GM21723 (cell line): ENCODE data around the gene DLEC1.
A peak's percentile ranks its signal among the peaks of the same experiment; 100 is the strongest.
"Not testable (repeated sequence)": the region's sequence is repeated elsewhere in the genome, so short reads cannot be mapped to it uniquely, and the experiment has no call there.

Source experiments
- ATAC-seq: cut with Tn5 transposase; IDR thresholded peaks from one replicate; pipeline ENCODE4 v1.9.1; 2021; ENCODE audit warnings: mild to moderate bottlenecking, moderate library complexity; ENCODE audit not compliant: unreplicated experiment

Gene DLEC1

GRCh38 chr3:38036906-38037305, 2.1 kb upstream of the DLEC1 start:
- ATAC-seq, result no peak

- no peak for ATAC-seq
These were observed 529 bp upstream of the DLEC1 start for GRCh38 chr3:38038447-38038911.

DNA sequence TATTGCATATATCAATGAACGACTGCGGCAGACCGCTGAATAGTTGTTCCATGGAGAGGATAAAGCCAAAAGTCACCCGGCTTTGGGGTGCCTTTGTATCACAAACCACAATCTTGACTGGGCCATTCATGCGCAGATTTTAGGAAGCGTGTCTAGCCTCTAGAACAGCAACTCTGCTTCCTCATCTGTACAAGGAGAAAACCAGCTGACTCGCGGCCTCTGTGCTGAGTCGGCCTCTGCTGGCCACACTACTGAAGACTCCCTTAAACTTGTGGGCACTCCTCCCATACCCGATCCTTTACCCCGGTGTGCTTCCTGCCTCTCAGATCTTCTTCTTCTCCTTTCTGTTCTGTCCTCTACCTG, 872 bp downstream of the DLEC1 start:
- ATAC-seq, result peak; percentile 72

DNA sequence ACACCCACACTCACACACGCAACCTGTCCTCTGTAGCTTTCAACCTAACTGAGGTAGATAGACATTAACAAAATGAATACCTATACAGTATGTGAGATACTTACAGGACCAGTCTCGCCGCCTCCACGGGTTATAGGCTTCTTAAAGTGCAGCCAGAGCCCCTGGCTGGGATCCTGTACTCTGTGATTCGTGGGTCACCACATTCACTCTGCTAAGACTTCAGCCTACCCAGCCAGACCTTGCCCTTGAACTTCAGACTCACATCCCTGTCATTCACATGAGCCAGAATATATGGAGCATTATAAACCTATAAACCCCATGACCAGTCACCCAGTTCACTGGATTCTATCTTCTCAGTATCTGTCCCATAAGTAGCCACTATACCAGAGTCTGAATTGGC, 1.4 kb downstream of the DLEC1 start:
- no peak for ATAC-seq

DNA sequence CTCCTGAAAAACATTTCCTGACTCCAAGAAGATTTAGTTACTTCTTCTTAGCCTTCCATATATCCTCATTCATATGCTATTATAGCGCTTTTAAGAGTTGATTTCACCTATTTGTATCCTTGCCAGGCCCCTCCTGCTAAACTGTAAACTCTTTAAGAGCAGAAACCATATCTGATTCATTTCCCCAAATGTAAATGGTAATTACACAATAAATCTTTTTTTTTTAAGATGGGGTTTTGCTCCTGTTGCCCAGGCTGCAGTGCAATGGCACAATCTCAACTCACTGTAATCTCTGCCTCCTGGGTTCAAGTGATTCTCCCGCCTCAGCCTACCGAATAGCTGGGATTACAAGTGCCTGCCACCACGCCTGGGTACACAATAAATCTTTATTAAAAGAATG, 4.5 kb downstream of the DLEC1 start:
- ATAC-seq, result no peak

GRCh38 chr3:38046027-38046426, 7.0 kb downstream of the DLEC1 start:
- ATAC-seq, result no peak

DNA sequence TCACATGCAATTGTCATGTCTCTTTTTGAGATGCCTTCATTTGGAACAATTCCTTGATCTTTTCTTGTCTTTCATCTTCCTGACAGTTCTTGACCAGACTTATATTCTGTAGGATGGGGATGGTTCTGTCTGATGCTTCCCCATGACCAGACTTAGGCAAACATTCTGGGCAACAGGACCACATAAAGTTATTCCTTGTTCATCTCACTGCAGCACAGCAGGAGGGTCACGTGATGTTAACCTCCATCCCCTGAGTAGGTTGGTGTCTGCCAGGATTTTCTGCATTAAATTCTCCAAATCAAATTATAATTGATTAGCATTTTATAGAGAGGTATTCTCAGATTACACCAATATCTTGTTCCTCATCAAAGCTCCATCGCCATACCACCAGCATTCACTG, 7.8 kb downstream of the DLEC1 start:
- no peak for ATAC-seq

DNA sequence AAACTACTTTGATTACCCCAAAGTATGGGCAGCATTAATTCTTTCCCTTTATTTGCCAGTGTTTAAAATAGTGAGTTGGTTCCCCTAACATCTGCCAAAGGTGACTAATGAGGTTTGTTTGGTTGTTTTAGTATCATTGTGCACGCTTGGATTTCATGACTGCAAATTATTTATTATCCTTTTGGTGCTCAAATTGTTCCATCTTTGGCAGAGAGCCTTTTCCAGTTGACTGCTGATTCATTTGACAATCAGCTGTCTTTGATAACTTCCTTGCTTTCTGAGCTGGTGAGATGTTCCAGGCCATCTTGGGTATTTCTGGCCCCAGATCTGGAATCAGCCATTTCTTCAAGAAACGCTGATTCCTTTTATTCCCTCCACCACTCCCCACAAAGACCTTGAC, 8.9 kb downstream of the DLEC1 start:
- ATAC-seq, result no peak

DNA sequence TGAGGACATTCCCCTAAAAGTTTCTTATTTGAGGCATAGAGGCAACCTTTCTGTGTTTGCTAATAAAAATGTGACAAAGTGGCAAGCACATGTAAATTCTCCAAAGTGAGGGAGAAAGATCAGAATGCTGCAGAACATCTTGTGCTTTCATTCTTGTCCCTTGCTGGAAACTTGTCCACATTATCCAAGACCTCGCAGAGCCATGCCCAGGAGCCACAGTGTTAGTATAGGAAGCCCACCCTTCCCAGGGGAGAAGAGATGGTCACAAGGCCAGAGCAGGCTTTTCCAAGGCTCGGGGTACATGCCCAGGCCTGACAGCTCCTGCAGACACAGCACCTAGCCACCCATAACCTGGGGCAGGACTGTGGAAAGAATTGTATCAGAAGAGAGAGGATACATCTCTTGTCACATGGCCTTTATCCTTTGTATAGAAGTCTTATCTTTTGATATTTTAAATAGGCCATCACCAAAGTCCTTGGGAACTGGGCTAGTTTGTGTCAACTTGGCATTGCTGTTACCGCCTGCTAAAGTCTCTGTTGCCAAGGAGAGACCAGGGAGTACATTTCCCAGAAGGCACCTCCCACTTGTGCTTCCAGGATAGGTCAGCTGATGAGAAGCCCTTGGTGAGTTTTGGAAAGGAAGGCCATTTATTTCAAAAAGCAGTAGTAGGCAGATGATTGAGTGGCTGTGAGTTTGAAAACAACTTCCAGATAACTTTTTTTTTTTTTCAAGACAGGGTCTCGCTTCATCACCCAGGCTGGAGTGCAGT, 10.5 kb downstream of the DLEC1 start:
- no peak for ATAC-seq

GRCh38 chr3:38051131-38051530, 12.1 kb downstream of the DLEC1 start:
- ATAC-seq, result no peak

DNA sequence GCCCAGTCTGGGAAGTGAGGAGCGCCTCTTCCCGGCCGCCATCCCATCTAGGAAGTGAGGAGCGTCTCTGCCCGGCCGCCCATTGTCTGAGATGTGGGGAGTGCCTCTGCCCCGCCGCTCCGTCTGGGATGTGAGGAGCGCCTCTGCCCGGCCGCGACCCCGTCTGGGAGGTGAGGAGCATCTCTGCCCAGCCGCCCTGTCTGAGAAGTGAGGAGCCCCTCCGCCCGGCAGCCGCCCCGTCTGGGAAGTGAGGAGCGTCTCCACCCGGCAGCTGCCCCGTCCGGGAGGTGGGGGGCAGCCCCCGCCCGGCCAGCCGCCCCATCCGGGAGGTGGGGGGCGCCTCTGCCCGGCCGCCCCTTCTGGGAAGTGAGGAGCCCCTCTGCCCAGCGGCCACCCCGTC, 14.3 kb downstream of the DLEC1 start:
- not testable (repeated sequence) for ATAC-seq

GRCh38 chr3:38053813-38054498, 14.9 kb downstream of the DLEC1 start:
- not testable (repeated sequence) for ATAC-seq

DNA sequence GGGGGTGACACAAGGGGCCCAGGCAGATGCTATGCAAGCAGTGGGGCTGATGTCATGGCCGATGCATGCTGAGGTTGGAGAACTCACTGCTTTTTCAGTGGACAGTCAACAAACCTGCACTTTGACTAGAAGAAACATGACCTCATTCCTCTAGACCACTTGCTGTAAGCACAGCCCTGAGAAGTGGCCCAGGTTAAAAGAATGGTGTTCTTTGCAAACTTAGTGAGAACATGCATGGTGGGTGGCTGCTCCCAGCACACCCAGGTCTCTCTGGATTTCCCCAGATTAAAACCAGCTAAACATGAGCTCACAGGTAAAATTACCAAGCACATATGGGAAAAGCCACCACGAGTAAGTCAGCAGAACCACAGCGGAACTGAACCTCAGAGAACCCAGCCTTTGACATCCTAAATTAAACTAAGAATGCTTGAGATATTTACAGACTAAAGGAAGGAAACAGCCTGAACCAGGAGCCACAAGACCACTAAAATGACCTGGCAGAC, 15.5 kb downstream of the DLEC1 start:
- no peak for ATAC-seq

GRCh38 chr3:38059148-38059547, 20.1 kb downstream of the DLEC1 start:
- no peak for ATAC-seq

DNA sequence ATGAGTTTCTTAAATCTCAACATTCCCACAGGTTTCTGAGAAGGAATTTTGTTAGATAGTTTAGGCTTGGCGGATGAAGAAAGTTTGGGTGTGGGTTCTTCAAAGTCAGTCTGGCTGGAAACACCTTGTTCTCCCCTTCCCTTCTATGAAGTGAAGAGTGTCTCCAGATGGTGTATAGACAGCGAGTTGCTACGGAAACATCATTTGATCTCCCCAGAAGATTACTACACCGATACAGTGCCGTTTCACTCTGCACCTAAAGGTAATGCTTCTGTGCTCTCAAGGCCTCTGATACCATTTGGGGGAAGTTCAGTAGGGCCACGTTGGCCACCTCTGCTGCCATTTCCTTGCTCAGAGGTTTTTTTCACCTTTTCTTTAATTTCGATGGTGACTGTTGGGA, 20.6 kb downstream of the DLEC1 start:
- ATAC-seq, result no peak

GRCh38 chr3:38062809-38063208, 23.8 kb downstream of the DLEC1 start:
- no peak for ATAC-seq

GRCh38 chr3:38064453-38064852, 25.4 kb downstream of the DLEC1 start:
- ATAC-seq, result not testable (repeated sequence)

DNA sequence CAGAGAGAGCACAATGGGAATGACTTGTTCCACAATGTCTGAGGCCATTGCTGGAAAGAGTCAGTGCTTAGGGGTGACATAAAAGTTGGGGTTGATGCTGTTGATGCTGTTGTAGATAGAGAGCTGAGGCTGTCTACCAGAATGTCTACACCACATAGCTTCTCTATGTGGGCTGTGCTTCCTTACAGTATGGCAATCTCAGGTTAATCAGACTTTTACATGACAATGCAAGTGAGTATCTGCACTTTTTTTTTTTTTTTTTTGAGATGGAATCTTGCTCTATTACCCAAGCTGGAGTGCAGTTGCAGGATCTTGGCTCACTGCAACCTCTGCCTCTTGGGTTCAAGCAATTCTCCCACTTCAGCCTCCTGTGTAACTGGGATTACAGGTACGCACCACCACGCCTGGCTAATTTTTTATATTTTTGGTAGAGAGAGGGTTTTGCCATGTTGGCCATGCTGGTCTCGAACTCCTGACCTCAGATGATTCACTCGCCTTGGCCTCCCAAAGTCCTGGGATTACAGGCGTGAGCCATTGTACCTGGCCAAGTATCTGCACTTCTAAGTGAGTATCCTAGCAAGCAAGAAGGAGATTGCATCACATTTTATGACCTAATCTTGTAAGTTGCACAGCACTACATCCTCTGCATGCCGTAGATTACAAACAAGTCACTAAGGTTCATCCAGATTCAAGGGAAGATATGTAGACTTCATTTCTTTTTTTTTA, 28.7 kb downstream of the DLEC1 start:
- ATAC-seq, result no peak

DNA sequence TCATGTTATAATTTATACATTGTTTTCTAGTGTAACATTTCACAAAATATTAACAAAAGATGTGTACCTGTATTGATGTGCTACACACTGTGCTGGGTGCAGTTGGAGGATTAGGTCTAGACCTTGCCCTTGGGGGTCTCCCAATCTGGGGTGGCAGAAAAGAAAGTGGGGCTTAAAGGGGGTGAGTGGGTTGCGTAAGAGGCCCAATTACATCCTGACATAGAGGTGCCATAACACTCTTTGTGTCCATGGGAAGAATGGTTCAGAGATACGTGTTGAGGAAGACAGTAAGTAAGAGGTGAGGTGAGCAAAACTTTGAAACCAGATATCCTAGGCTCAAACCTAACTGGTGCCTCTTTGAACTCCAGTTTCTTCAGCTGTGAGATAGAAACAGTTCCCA, 31.0 kb downstream of the DLEC1 start:
- no peak for ATAC-seq

DNA sequence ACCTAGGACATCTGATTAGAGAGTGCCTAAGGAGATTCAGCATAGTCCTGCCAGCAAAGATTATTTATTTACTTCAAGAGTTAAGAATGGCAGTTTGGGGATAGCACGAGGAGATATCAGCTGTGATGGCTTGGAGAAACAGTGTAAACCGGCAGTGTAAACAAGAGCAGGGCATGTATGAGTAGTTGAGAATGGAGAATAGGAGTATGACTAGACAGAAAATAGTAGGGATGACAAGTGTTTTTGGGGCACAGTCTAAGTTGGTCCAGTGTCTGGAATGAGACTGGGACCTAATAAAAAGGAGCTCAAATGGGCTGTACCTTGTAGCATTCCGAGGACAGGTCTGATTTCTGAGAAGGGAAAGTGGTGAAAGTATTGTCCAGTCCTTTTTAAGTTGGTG, 38.1 kb downstream of the DLEC1 start:
- ATAC-seq, result not testable (repeated sequence)

DNA sequence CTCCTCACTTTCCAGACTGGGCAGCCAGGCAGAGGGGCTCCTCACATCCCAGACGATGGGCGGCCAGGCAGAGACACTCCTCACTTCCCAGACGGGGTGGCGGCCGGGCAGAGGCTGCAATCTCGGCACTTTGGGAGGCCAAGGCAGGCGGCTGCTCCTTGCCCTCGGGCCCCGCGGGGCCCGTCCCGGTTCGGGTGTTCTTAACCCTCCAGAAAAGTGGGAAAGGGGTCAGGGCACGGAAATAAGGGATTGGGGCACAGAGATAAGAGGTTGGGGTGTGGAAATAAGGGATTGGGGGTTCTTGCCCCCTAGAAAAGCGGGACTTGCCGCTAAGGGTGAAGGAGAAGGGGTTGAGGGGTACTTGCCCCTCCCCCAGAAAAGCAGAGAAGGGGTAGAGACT, 43.3 kb downstream of the DLEC1 start:
- ATAC-seq, result not testable (repeated sequence)

DNA sequence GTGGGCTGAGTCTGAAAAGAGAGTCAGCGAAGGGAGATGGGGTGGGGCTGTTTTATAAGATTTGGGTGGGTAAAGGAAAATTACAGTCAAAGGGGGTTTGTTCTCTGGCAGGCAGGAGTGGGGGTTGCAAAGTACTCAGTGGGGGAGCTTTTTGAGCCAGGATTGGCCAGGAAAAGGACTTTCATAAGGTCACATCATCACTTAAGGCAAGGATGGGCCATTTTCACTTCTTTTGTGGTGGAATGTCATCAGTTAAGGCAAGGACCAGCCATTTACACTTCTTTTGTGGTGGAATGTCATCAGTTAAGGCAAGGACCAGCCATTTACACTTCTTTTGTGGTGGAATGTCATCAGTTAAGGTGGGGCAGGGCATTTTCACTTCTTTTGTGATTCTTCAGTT, 44.2 kb downstream of the DLEC1 start:
- ATAC-seq, result not testable (repeated sequence)
